Fibroblast of skin of abdomen (primary cell): ENCODE measurements around the gene VPS37B. TPM values are rescaled to one million over a fixed set of nuclear protein-coding genes. Genes with fewer than 3 reads are reported as not detected.

Source experiments
- DNase-seq: peaks from one replicate; pipeline ENCODE4 v3.0.0-alpha.2; 2013
- polyA plus RNA-seq, 2 experiments: library from polyadenylated mRNA; unstranded; fragments of 120-200 nt; gene quantifications; one replicate each; pipeline ENCODE4 v1.2.1, GENCODE V29; 2013; ENCODE audit not compliant: insufficient read length in 2 of 2

The VPS37B gene
- polyA plus RNA-seq (2013, experiment 1 of 2; ENCODE audit: insufficient read length) = 27.7 TPM
- 30.6 TPM for polyA plus RNA-seq (2013, experiment 2 of 2; ENCODE audit: insufficient read length)

GRCh38 chr12:122895704-122896636 lies at the start of gene VPS37B:
VPS37B (minus strand) TSS chr12:122896124; CDS start chr12:122896062, 62 bp downstream.
- DNase-seq = peak; percentile 88

- DNase-seq = no peak
These were observed 49.0 kb upstream of the VPS37B start for GRCh38 chr12:122944605-122945592.

GRCh38 chr12:122943196-122943595 lies 47.3 kb upstream of the VPS37B start:
- no peak for DNase-seq

DNA sequence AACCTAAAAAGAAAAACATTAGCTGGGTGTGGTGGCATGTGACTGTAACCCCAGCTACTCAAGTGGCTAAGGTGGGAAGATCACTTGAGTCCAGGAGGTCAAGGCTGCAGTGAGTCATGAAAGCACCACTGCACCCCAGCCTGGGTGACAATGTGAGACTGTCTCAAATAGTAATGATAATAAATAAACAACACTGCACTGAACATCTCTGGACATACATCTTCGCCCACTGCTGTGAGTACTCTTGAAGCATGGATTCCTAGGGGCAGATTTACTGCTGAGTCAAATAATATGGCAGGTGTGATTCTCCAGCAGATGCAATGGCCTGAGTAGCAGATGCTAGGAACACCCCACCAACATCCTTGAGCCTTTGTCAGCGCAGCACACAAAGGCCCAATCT lies 46.7 kb upstream of the VPS37B start:
- no peak for DNase-seq

DNA sequence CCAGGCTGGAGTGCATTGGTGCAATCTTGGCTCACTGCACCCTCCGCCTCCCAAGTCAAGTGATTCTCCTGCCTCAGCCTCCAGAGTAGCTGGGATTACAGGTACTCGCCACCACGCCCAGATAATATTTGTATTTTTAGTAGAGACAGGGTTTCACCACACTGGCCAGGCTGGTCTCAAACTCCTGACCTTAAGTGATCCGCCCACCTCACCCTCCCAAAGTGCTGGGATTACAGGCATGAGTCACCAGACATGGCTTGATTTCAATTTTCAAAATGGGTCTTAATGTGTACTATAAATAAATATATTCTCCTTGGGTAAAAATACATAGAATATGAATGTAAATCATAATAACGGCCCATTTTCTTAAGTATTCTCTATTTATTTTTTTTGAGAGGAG lies 45.4 kb upstream of the VPS37B start:
- peak; percentile 35 for DNase-seq

- DNase-seq = no peak
These were observed 43.2 kb upstream of the VPS37B start for GRCh38 chr12:122939125-122939524.

GRCh38 chr12:122937622-122938091 lies 41.7 kb upstream of the VPS37B start:
- DNase-seq = no peak

- DNase-seq = no peak
These were observed 39.4 kb upstream of the VPS37B start for GRCh38 chr12:122935318-122935717.

- no peak for DNase-seq
These were observed 38.8 kb upstream of the VPS37B start for GRCh38 chr12:122934722-122935121.

- DNase-seq = no peak
These were observed 36.3 kb upstream of the VPS37B start for GRCh38 chr12:122932207-122932606.

DNA sequence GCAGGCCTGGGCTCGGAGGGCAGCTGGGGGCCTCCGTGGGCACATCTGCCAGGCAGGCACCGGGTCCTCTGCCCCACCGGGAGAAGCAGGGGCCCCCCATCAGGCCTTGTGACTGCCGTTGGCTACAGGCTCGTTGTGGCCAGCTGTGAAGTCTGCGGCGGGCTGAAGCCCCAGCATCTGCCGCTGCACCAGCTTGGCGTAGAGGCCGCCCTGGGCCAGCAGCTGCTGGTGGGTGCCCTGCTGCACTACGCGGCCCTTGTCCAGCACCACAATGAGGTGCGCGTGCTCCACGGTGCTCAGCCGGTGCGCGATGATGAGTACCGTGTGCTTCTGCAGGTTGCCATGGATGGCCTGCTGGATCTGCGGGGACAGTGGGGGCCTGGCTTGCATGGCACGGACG lies 33.9 kb upstream of the VPS37B start:
- DNase-seq = no peak

- no peak for DNase-seq
These were observed 33.2 kb upstream of the VPS37B start for GRCh38 chr12:122929148-122929538.

DNA sequence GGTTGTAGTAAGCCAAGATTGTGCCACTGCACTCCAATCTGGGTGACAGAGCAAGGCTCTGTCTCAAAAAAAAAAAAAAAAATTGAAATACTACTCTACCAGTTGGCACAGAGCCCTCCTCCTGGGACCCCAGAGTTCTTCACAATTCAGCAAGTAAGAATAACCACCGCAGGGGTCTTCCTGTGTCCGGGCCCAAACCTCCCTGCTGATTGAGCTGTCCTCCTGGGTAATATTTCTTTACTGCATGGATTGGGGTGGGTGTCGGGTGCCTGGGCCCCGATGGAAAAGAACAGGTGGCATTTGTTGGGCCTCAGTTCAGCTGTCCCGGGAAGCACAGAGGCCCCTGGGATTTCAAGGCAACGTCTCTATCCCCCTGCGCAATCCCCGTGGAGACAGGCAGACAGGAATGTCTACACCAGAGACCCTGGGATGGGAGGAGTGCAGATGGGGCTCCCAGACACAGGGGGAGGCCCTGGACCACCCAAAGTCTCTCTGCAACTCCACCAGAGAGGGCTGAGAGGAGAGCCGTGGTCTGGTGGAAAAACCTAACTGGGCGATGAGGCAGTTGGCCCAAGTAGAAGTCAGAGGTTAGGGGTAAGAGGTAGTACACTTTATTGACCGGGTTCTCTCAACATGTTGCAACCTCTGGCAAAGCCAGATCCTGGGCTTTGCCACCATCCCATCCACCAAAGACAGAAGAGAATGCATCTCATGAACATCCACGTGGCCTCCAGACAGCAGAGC lies 32.7 kb upstream of the VPS37B start:
- no peak for DNase-seq

GRCh38 chr12:122927756-122928403 lies 32.0 kb upstream of the VPS37B start:
- no peak for DNase-seq

DNA sequence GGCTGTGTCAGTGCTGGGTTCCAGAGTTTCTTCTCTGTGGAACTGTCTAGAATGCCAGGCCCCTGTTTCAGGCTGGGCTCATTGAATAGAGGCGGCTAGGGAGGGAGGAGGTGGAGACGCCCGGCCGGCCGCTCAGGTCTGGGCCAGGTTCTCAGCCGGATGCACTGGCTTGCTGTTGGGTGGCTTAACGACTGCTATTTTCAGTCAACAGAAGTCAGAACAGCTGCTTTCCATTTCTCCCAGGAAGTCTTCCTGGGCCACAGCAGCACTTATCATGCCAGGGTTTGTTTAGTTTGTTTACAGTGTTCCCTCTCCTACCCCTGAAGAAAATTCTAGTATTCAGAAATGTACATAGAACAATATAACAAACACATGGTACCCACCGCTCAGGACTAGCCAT lies 26.0 kb upstream of the VPS37B start:
- no peak for DNase-seq

GRCh38 chr12:122920687-122921086 lies 24.8 kb upstream of the VPS37B start:
- DNase-seq = no peak

- peak; percentile 31 for DNase-seq
These were observed 22.9 kb upstream of the VPS37B start for GRCh38 chr12:122918827-122919226.

- DNase-seq = peak; percentile 62
These were observed 21.7 kb upstream of the VPS37B start for GRCh38 chr12:122917507-122918121.

- no peak for DNase-seq
These were observed 13.7 kb upstream of the VPS37B start for GRCh38 chr12:122909442-122910288.

- DNase-seq = no peak
These were observed 13.0 kb upstream of the VPS37B start for GRCh38 chr12:122908915-122909314.
